Mononuclear cell (primary cell): ENCODE measurements around the gene EHBP1. TPM values are rescaled to one million over a fixed set of nuclear protein-coding genes. Genes with fewer than 3 reads are reported as not detected.

ENCODE experiments used
- H3K27me3 ChIP-seq: 2 replicates; pipeline ENCODE4 v1.6.0; 2011; ENCODE audit warnings: low read length, control low read depth; ENCODE audit not compliant: insufficient read depth
- H3K4me1 ChIP-seq: 2 replicates; pipeline ENCODE4 v1.5.1; 2011; ENCODE audit warnings: mild to moderate bottlenecking, low read length, control low read depth; ENCODE audit not compliant: insufficient read depth
- H3K4me3 ChIP-seq: 2 replicates; pipeline ENCODE4 v1.5.1; 2011; ENCODE audit warnings: mild to moderate bottlenecking, low read length, moderate library complexity
- H3K9me3 ChIP-seq: 2 replicates; pipeline ENCODE4 v1.5.1; 2011; ENCODE audit warnings: low read depth, mild to moderate bottlenecking, control low read depth, low read length
- total RNA-seq: library from RNA; depleted of rRNA; stranded (reverse); fragments of >200 nt; gene quantifications from one replicate; pipeline ENCODE4 v1.2.3, GENCODE V29; 2012

Gene EHBP1
- total RNA-seq, 1 donor: 31.6 TPM

DNA sequence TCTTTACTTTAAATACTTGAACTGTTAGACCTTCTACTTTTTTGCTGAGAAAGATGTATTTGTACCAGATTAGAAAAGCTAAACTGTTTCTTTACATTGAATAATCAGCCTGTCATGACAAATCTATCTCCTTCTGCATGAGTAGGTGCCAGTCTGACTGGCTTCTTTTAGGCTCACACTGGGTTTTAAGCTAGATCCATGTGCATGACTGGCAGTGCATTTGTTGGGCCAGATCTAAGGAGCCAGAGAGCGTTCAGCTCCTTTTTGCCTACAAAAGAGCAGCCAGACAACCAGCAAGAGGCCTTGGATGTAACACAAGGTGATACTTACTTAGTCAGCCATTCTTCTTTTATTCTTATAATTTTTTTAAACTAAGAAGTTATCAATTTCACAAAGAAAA is 263.2 kb downstream of the EHBP1 start:
- no peak overlapping the region for H3K4me3 ChIP-seq
- H3K27me3 ChIP-seq: no peaks in the 10 kb centered on the region
- H3K9me3 ChIP-seq: no peaks in the 10 kb centered on the region
- H3K4me1 ChIP-seq: no peaks in the 10 kb centered on the region

DNA sequence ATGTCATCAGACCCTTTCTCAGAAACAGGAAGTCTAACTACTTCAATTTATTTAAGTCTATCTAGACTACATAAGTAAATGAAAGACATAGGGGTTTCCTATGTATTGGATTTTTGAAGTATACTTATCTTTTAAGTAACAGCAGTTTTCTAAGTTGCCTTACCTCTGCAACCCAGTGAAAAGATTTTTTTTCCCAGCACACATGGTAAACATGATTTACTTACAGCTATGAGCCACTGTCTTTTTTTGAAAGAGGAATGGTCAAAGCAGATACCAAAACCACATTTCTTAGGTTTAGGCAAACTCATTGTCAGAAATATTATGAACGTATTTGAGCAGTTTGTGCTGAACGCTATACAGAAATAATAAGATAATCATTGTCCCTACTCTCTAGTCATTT is 266.4 kb downstream of the EHBP1 start:
- H3K27me3 ChIP-seq: no peaks in the 10 kb centered on the region
- H3K4me1 ChIP-seq: no peaks in the 10 kb centered on the region
- no peaks in the 10 kb centered on the region for H3K9me3 ChIP-seq
- no peak overlapping the region for H3K4me3 ChIP-seq

DNA sequence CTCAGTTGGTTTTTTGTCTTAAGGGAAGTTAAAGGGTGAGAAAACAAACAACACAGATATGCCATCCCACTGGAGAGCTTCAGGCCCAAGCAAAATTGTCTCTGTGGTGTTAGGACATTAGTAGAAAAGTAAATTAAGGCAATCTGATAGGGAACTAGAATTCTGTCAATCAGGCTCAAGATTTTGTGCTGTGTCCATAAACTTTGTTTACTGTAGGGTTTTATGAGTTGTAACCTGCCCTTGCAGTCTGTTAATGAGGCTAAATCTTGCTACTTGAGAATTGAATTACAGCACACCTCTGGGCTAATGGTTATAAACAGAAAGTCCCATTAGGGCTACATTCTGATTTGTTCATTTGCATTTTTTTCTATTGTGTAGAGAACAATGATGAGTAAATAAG is 267.1 kb downstream of the EHBP1 start:
- H3K4me3 ChIP-seq: no peak overlapping the region
- no peaks in the 10 kb centered on the region for H3K9me3 ChIP-seq
- H3K4me1 ChIP-seq: no peaks in the 10 kb centered on the region
- H3K27me3 ChIP-seq: no peaks in the 10 kb centered on the region

DNA sequence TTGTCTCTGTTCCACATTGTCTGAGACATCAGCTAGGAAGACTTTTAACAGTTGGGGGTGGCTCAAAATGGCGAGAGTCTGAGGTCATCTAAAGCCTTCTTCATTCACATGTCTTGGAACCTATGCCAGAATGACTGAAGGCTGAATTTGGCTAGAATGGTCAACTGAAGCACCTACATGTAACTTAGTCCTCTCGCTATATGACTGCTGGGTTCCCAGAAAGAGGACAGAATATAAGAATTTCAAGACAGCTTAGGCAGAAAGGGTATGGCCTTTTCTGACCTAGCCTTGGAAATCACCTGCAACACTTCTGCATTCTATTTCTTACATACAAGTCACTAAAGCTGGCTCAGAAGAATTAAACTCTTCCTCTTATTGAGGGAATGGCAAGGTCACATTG is 269.5 kb downstream of the EHBP1 start:
- no peaks in the 10 kb centered on the region for H3K27me3 ChIP-seq
- no peaks in the 10 kb centered on the region for H3K4me1 ChIP-seq
- no peaks in the 10 kb centered on the region for H3K9me3 ChIP-seq
- no peak overlapping the region for H3K4me3 ChIP-seq

DNA sequence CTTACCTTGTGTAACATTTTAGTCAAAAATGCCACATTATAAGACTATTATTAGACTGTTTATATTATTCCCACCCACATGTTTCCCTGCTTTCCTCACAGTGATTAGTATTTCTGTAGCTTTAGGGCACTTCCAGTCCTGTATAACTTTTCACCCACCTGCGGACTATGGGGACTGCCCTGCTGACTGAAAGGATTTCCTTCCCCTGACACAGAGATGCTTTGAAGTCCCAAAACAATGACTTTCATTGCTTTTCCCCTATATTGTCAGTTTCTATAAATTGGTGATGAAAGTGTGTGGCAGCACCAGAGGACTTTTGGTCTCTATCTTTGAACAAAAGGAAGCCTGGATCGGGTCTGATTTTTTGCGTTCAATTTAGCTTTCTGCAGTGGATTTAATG is 286.1 kb downstream of the EHBP1 start:
- no peaks in the 10 kb centered on the region for H3K4me1 ChIP-seq
- no peak overlapping the region for H3K4me3 ChIP-seq
- H3K9me3 ChIP-seq: no peaks in the 10 kb centered on the region
- H3K27me3 ChIP-seq: no peaks in the 10 kb centered on the region

DNA sequence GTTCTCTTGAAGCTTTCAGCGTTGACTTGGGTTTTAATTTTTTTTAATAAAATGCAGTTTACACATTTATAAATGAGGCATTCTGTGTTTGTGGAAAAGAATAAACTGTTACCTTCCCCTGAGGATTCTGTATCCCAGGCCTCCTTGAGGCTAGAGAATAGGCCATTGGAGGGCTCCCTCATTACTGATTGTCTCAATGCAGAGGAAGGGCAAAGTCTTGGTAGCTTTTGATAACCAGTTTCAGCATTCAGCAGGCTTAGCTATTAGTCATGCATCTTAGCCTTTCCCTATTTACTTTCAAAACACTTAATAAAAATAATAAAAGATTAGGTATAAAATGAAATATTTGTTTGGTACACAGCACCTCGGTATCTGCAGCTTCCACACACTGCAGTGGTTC is 287.0 kb downstream of the EHBP1 start:
- Histone ChIP-seq H3K4me3 (no peak overlapping the region), H3K9me3 (no peaks in the 10 kb centered on the region), H3K4me1 (no peaks in the 10 kb centered on the region), H3K27me3 (no peaks in the 10 kb centered on the region)

DNA sequence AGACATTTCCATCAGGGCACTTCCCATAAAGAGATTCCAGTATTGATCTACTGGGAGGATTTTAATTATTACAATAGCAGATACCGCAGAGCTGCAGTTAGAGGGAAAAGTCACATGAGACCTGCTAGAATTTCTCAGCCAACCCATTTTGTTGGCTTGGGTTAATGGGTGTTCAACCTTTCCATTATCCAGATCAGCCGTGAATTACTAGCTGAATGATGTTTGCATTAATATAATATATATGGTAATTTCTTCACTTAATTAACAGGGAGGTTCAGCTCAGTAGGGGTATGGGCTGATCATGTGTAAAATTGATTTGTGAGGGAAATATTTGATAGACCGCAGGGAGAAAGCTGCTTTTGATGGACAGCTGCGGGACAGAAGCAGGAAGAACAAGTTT is 288.7 kb downstream of the EHBP1 start:
- no peak overlapping the region for H3K4me3 ChIP-seq
- no peaks in the 10 kb centered on the region for H3K4me1 ChIP-seq
- H3K9me3 ChIP-seq: no peaks in the 10 kb centered on the region
- no peaks in the 10 kb centered on the region for H3K27me3 ChIP-seq

DNA sequence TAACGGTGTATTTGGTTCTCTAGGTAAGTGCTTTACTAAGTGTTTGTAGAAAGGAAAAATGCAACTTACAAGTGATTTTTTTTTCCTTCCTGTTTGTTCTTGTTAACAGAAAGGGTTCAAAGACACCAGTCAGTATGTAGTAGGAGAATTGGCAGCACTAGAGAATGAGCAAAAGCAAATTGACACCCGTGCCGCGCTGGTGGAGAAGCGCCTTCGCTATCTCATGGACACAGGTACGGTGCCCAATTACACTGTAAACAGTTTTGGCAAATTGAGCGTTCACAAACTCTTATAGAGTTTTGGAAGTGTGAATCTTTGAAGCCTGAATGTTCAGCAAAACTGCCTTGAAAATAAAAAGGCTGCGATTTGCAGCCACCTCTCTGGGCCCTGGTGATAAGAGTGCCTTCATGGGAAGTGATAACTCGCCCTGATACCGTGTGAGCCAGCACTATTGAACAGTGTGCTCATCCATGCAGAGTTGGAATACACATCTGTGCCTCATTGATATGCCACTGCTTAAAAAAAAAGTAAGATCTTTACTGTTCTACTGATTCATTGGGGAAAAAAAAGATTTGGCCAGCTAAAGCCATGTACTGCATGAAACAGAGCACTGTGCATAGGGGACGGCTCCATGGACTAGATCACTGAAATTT is 291.1 kb downstream of the EHBP1 start:
- Histone ChIP-seq H3K9me3 (no peaks in the 10 kb centered on the region), H3K4me1 (no peaks in the 10 kb centered on the region), H3K4me3 (no peak overlapping the region), H3K27me3 (no peaks in the 10 kb centered on the region)

DNA sequence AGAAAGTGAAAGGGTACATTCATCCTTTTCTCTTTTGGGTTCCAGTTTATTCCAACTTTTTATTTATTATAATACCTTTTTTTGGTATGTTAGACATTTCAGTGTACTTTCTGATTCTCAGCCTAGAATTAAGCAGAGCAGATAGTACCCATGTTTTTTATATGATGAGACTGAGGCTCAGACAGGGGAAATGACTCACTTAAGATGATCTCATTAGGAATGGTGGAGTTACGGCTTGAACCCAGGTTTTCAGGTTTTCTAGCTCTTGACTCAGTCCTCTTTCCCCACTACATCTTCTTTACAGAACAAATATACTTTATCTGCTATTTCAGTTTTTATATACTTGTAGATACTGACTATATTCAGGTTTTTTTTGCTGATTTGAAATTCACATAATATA is 293.4 kb downstream of the EHBP1 start:
- Histone ChIP-seq H3K27me3 (no peaks in the 10 kb centered on the region), H3K9me3 (no peaks in the 10 kb centered on the region), H3K4me1 (no peaks in the 10 kb centered on the region)

DNA sequence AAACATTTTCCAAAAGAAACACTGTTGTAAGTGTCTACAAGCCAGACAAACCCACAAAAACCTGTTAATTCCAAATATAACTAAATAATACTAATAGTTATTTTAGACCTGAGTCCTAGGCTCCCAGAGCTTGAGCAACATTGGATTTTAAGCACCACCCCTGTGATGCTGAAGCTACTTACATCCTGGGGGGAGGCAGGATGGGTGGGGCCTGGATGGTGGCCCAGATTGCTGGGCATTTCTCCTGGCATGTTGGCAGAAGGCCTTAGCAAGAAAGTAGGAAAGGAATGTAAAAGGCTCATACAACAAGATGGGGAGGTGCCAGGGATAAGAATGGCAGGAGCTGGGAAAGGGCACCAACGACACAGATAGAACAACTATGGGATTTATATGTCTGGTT is 294.4 kb downstream of the EHBP1 start:
- Histone ChIP-seq H3K4me3 (no peak overlapping the region), H3K27me3 (no peaks in the 10 kb centered on the region), H3K4me1 (no peaks in the 10 kb centered on the region), H3K9me3 (no peaks in the 10 kb centered on the region)

More for the DNA sequence above, 293.4 kb downstream of the EHBP1 start:
- no peak overlapping the region for H3K4me3 ChIP-seq

DNA sequence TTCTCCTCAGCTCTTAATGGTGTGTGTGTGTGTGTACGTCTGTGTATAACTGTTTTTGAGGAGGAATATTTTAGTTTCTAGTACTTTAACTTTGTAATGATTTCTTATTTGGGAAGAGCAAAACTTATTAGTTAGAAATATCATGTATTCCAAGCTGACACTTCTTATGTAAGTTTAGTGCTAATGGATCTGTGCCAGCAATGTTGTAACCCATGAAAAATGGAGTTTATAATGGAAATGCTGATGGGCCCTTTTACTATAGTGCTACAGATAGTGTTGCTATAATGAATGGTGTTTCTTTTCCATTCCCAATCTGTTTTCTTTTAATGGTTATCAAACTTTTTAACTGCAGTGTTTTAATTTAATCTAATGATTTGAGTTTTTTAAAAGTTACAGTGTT is 295.3 kb downstream of the EHBP1 start:
- Histone ChIP-seq H3K4me1 (no peaks in the 10 kb centered on the region), H3K4me3 (no peak overlapping the region), H3K9me3 (no peaks in the 10 kb centered on the region), H3K27me3 (no peaks in the 10 kb centered on the region)

DNA sequence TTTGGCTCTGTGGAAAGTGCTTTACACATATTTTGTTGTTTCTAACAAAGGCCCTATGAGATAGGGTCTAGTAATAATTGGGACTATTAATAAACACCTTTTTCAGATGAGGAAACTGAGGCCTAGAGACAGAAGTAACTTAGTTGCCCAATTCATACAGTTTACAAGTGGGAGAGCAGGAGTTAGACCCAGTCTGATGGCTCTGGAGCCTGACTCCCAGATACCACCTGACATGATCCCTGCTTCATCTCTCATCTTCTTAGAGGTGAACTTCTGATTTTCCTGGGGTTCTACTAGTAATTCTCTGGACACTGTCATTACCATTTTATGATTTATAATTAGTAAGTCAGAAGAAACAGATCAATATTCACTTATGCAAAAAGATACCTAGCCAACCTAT is 296.1 kb downstream of the EHBP1 start:
- Histone ChIP-seq H3K4me3 (no peak overlapping the region), H3K9me3 (no peaks in the 10 kb centered on the region), H3K4me1 (no peaks in the 10 kb centered on the region), H3K27me3 (no peaks in the 10 kb centered on the region)

DNA sequence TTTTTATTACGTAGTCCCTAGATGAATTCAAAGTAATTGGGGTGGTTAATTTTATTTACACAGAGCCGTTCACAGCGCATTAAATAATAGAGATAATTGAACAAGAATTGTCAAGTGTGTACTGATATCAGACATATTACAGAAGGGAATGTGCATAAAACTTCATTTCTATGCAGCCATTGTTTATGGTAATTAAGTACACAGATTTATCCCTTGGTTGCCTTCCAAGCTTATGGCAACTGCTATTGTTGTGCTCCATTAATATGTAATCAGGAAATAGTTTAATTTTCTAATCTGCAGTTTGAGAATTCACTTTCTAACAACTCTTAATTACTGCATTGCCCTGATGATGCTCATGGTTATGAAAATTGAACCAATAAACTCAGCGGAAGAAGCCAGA is 297.8 kb downstream of the EHBP1 start:
- H3K27me3 ChIP-seq: no peaks in the 10 kb centered on the region
- no peaks in the 10 kb centered on the region for H3K9me3 ChIP-seq
- H3K4me3 ChIP-seq: no peak overlapping the region
- no peaks in the 10 kb centered on the region for H3K4me1 ChIP-seq

DNA sequence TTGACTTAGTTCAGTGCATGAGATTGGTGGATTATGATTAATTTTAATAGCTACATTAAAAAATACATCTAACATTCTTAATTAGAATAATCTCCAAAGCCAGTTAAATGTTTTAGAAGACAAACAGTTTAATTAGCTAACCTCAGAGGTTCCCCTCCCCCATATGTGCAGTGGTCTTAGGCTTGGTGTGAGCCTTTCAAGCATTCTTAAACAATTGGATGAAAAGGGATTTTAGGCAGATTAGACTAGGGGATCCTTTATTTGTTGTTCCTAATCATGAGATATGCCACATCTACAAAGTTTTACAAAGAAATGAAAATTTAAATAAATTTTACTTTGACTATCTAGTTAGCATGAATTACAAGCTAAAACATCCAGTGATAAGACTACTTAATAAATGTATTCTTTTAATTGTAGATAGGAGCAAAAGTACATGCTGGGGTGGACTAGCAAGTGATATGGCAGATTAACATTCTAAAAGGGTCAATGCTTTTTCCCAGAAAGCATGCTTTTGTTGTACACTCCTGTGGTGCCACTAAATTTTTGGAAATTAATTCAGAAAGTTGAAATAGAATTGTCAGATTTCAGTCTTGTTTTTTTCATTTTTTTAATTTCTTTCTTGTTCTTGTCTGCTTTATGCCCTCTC is 302.4 kb downstream of the EHBP1 start:
- Histone ChIP-seq H3K4me3 (no peak overlapping the region), H3K27me3 (no peaks in the 10 kb centered on the region), H3K4me1 (no peaks in the 10 kb centered on the region), H3K9me3 (no peaks in the 10 kb centered on the region)

DNA sequence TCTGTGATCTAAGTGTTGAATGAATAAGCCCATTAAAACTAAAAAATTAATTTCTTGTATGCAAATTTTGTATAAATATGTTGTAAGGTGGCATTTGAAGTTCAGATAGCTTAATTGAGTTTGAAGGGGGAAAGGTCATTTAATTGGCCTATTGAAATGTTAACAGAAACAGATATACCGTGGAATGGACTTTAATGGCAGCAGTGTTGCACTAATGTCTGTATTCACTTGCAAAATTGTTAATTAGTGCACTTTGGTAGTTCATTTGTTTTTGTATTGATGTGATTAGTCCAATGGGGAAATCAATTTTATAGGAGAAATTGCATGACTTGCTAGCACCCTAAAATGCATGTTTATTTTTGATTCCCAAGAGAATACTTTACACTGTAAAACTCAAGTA is 303.3 kb downstream of the EHBP1 start:
- no peaks in the 10 kb centered on the region for H3K27me3 ChIP-seq
- H3K4me1 ChIP-seq: no peaks in the 10 kb centered on the region
- no peak overlapping the region for H3K4me3 ChIP-seq
- H3K9me3 ChIP-seq: no peaks in the 10 kb centered on the region

DNA sequence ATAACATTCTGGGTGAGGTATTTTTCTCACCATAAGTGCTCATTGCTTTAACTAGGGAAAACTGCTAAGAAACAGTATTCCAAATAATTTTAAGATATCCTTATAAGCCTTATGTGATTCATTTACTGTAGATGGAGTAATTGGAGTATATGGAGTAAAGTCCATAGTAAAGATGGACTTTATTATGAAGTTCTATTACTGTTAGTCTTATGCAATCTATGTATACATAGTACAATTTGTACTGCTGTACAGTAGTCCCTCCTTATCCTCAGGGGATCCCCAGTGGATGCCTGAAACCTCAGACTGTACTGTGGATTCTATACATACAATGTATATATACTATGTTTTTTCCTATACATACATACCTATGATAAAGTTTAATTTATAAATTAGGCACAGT is 304.0 kb downstream of the EHBP1 start:
- Histone ChIP-seq H3K27me3 (no peaks in the 10 kb centered on the region), H3K9me3 (no peaks in the 10 kb centered on the region)

More for the DNA sequence above, 304.0 kb downstream of the EHBP1 start:
- Histone ChIP-seq H3K4me3 (no peak overlapping the region), H3K4me1 (no peaks in the 10 kb centered on the region)
